Natural killer cell (primary cell): ENCODE data around the gene RAB1B. TPM values are rescaled to one million over a fixed set of nuclear protein-coding genes. Genes with fewer than 3 reads are reported as not detected.
A peak's percentile ranks its signal among the peaks of the same experiment; 100 is the strongest.

Source experiments
- ATAC-seq, 3 donors: fragments of 150-1000 bp in 2 of 3; fragments of 200-7000 bp in 1 of 3; cut with Tn5 transposase; 1 replicate in 1 of 3; 2 replicates in 2 of 3; pipeline ENCODE4 v1.10.0; 2021; ENCODE audit warnings: mild to moderate bottlenecking in 2 of 3, moderate library complexity in 2 of 3
- DNase-seq, 2 donors: peaks; one replicate each; pipeline versions ENCODE4 v3.0.0 to v3.0.0-alpha.2; 2013 to 2021; ENCODE audit warnings: mixed read lengths in 1 of 2
- H3K27ac ChIP-seq: one replicate; pipeline ENCODE4 v1.5.1; 2013; ENCODE audit warnings: mild to moderate bottlenecking, low read length
- H3K27me3 ChIP-seq: one replicate; pipeline ENCODE4 v1.6.1; 2013; ENCODE audit warnings: low read length; ENCODE audit not compliant: control insufficient read depth, insufficient read depth
- H3K36me3 ChIP-seq: one replicate; pipeline ENCODE4 v1.6.1; 2013; ENCODE audit warnings: low read length; ENCODE audit not compliant: control insufficient read depth, insufficient read depth
- H3K4me1 ChIP-seq: one replicate; pipeline ENCODE4 v1.6.1; 2013; ENCODE audit warnings: low read length; ENCODE audit not compliant: control insufficient read depth, insufficient read depth
- H3K4me3 ChIP-seq: one replicate; pipeline ENCODE4 v1.5.1; 2013; ENCODE audit warnings: low read length
- H3K9me3 ChIP-seq: one replicate; pipeline ENCODE4 v1.6.1; 2013; ENCODE audit warnings: low read length; ENCODE audit not compliant: control insufficient read depth, insufficient read depth
- H3K27ac Mint-ChIP-seq, 2 donors: one replicate each; pipeline ENCODE4 v1.8.0; 2022; ENCODE audit warnings: mild to moderate bottlenecking in 2 of 2, mixed read lengths in 2 of 2, moderate library complexity in 1 of 2
- H3K27me3 Mint-ChIP-seq, 2 donors: one replicate each; pipeline ENCODE4 v1.8.0; 2022; ENCODE audit warnings: low read depth in 2 of 2, mixed read lengths in 2 of 2
- H3K36me3 Mint-ChIP-seq: one replicate; pipeline ENCODE4 v1.8.0; 2022; ENCODE audit warnings: mixed read lengths
- H3K4me1 Mint-ChIP-seq, 2 donors: one replicate each; pipeline ENCODE4 v1.8.0; 2022; ENCODE audit warnings: mixed read lengths in 2 of 2
- H3K4me3 Mint-ChIP-seq: one replicate; pipeline ENCODE4 v1.8.0; 2022; ENCODE audit warnings: mild to moderate bottlenecking, moderate library complexity, mixed read lengths
- H3K9me3 Mint-ChIP-seq, 2 donors: one replicate each; pipeline ENCODE4 v1.8.0; 2022; ENCODE audit warnings: mixed read lengths in 2 of 2
- WGBS: methylation state at CpG from one replicate; pipeline ENCODE4 v1.1.7; 2013; ENCODE audit warnings: missing lambda C conversion rate; ENCODE audit not compliant: insufficient coverage; 5-methylcytosine and 5-hydroxymethylcytosine counted together
- intact Hi-C: fragments of 100-400 bp; cut with micrococcal nuclease; formaldehyde crosslinking; loops from one replicate; pipeline ENCODE4 v1.14.2; 2022
- total RNA-seq, 4 donors: library from RNA; stranded (reverse); fragments of 120-200 nt in 1 of 4; gene quantifications; one replicate each; pipeline versions ENCODE4 v1.2.3 to v1.2.4, GENCODE V29; 2013 to 2022
- TF ChIP-seq, protein P1 (sequence below): fragments of 200-600 bp; IDR thresholded peaks from one replicate; pipeline ENCODE4 v1.8.0; 2022; ENCODE audit warnings: antibody characterized with exemption

The RAB1B gene
- 100 to 1,000 TPM; 116 to 144 (median 132) TPM for total RNA-seq
- total RNA-seq (2013): 85.6 TPM

DNA sequence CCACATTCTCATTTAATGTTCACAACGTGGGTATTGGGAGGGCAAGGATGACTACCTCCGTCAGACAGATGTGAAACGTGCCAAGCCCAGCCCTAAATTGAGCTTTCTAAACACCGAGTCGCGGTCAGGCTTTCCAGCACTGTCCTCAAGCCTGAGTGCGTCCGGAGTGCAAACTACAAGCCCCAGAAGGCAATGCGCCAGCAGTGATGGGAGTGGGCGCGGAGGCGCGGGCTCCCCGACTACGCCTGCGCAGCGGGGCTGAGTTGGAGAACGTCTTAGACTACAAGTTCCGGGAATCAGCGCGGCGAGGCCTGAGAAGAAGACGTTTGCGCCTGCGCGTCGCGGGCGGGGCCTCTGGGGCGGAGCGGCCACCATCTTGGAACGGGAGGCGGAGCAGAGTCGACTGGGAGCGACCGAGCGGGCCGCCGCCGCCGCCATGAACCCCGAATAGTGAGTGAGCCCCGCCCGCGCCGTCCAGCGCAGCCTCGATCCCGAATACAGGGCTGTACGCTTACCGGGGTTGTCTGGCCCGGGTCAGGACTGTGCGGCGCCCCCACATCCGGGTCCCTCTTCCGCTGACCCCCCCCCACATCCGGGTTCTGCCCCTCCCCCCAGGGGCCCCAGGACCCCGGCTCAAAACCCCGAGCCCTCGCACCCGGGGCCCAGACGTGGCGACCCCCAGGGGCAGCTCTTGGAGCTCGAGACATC, at the start of gene RAB1B:
RAB1B (plus strand) TSS at position 396 of the 708 bp plus-strand sequence; CDS start at position 437, 41 bp downstream.
- H3K4me1 Mint-ChIP-seq: peaks cover 51 to 57% of the 10 kb centered on the region in 2 donors
- H3K27ac ChIP-seq: peak within 1 kb of the TSS; percentile 85
- no peaks in the 10 kb centered on the region for H3K27me3 ChIP-seq
- H3K36me3 Mint-ChIP-seq: peaks cover 3% of the 10 kb centered on the region
- intact Hi-C loops: loop anchor here (1.0 kb wide), 2 partner anchors 14 to 21 kb away; partner anchors contain the start of gene YIF1A
- WGBS: under 1% methylated on average over 63 of the region's 64 CpGs
- peak within 1 kb of the TSS; percentile 89 for H3K4me3 ChIP-seq
- no peaks in the 10 kb centered on the region for H3K9me3 ChIP-seq
- H3K4me1 ChIP-seq: peaks cover 64% of the 10 kb centered on the region
- H3K36me3 ChIP-seq: peaks cover 22% of the 10 kb centered on the region
- H3K27ac Mint-ChIP-seq: peak within 1 kb of the TSS; percentile 95 to 98
- DNase-seq (peak; percentile 99 to 100), ATAC-seq (peak; percentile 77 to 93 (median 83))
- H3K9me3 Mint-ChIP-seq: no peaks in the 10 kb centered on the region
- no peaks in the 10 kb centered on the region for H3K27me3 Mint-ChIP-seq
- peak within 1 kb of the TSS; percentile 97 for H3K4me3 Mint-ChIP-seq
- TF ChIP-seq, protein P1, sequence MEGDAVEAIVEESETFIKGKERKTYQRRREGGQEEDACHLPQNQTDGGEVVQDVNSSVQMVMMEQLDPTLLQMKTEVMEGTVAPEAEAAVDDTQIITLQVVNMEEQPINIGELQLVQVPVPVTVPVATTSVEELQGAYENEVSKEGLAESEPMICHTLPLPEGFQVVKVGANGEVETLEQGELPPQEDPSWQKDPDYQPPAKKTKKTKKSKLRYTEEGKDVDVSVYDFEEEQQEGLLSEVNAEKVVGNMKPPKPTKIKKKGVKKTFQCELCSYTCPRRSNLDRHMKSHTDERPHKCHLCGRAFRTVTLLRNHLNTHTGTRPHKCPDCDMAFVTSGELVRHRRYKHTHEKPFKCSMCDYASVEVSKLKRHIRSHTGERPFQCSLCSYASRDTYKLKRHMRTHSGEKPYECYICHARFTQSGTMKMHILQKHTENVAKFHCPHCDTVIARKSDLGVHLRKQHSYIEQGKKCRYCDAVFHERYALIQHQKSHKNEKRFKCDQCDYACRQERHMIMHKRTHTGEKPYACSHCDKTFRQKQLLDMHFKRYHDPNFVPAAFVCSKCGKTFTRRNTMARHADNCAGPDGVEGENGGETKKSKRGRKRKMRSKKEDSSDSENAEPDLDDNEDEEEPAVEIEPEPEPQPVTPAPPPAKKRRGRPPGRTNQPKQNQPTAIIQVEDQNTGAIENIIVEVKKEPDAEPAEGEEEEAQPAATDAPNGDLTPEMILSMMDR: no peak

DNA sequence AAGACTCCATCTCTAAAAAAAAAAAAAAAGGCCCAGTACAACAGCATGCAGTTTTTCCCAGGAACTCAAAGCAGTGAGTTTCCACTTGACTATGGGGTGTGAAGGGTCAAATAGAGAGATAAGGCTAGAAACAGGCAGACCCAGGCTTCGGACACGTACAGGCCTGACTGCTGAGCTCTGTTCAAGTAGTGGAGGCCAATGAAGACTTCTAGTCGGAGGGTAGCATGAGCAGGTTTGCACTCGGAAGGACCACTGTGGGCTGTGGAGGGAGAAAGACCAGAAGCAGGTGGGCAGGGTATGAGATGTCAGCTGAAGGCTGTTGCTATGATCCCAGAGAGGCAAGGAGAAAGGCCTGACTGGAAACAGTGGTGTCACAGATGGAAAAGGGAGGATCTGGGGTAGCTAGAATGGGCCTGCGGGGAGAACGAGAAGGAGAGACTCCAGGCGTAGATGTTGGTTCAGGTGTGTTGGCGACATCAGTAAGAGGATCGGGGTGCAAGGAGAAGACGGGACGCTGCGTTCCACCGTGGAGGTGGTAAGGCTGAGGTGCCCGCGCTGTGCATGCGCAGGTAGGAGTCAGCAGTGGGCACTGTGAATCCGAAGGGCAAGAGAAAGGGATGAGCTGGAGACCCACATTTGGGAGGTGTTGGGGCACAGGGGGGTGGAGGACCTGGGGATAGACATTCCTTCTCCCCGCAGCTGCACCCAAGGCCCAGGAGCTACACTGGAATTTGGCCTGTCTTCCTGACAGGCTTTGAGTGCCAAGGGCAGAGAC, 49.4 kb upstream of the RAB1B start:
- H3K27me3 Mint-ChIP-seq: no peaks in the 10 kb centered on the region
- H3K36me3 Mint-ChIP-seq: peaks cover 14% of the 10 kb centered on the region
- TF ChIP-seq, protein P1: no peak
- ATAC-seq (no peak), DNase-seq (no peak)
- H3K4me3 Mint-ChIP-seq: no peak overlapping the region
- Histone ChIP-seq H3K36me3 (peaks cover 61% of the 10 kb centered on the region), H3K27ac (no peak overlapping the region), H3K27me3 (no peaks in the 10 kb centered on the region), H3K4me1 (peaks cover 14% of the 10 kb centered on the region), H3K9me3 (no peaks in the 10 kb centered on the region), H3K4me3 (no peak overlapping the region)
- peaks cover 18 to 19% of the 10 kb centered on the region in 2 donors for H3K4me1 Mint-ChIP-seq
- 98% methylated on average over 18 of the region's 18 CpGs for WGBS
- intact Hi-C loops: no loop called here
- H3K9me3 Mint-ChIP-seq: no peaks in the 10 kb centered on the region
- H3K27ac Mint-ChIP-seq: peak overlapping the region; percentile 15 to 96

DNA sequence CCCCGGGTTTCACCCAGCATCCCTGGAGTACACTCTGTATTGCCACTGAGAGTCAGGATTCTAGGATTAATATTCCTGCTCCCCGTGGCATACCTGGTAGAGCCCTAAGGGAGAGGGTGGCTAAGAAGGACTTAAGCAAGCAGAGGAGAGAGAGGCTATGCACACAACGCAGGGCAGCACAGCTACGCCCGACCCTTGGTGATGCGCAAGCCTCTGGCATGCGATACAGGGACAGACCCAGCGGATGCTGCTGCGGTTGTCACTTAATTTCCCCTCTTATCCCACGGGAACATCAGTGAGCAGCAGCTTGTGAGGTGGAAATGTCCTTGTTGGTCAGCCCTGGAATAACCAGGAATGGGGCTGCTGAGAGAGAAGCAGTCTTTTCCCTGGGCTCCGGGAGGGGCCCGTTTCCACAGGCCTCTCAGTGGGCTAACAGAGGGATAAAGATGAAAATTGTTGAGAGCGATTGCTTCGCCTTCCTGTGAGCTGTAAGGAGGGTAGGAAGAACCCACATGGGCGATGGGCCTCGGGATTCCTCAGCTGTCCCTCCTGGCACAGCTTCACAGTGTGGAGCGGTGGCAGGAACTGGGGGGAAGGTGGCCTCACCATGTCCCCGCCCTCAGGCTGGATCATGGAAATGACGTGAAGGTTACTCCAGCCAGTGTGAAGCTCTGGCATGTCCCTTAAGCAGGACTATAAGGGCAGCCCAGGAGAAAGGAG, 48.4 kb upstream of the RAB1B start:
- Histone ChIP-seq H3K4me1 (peaks cover 14% of the 10 kb centered on the region), H3K4me3 (no peak overlapping the region), H3K27ac (no peak overlapping the region), H3K9me3 (no peaks in the 10 kb centered on the region), H3K27me3 (no peaks in the 10 kb centered on the region), H3K36me3 (peaks cover 69% of the 10 kb centered on the region)
- no peaks in the 10 kb centered on the region for H3K9me3 Mint-ChIP-seq
- TF ChIP-seq, protein P1: no peak
- H3K4me3 Mint-ChIP-seq: no peak overlapping the region
- H3K27me3 Mint-ChIP-seq: no peaks in the 10 kb centered on the region
- H3K36me3 Mint-ChIP-seq: peaks cover 14% of the 10 kb centered on the region
- intact Hi-C loops: loop anchor here (5.0 kb wide), 1 partner anchor 167 kb away; no protein-coding TSS in a partner anchor
- no peak for DNase-seq
- WGBS: 97% methylated on average over 19 of the region's 19 CpGs
- peak overlapping the region; percentile 21 to 96 for H3K27ac Mint-ChIP-seq
- H3K4me1 Mint-ChIP-seq: peaks cover 18 to 19% of the 10 kb centered on the region in 2 donors
- ATAC-seq: no peak
